HepG2 (cell line): ENCODE measurements around the gene ZFYVE26. TPM values are rescaled to one million over a fixed set of nuclear protein-coding genes. Genes with fewer than 3 reads are reported as not detected.

ENCODE experiments used
- AHR ChIP-seq: IDR thresholded peaks from 2 replicates; pipeline ENCODE4 v1.6.1; 2018; ENCODE audit warnings: missing genetic modification reagents, missing compliant biosample characterization
- FLYWCH1 ChIP-seq: sonication (generic); formaldehyde crosslinking; IDR thresholded peaks from 2 replicates; pipeline ENCODE4 v1.8.1; 2023; ENCODE audit warnings: mild to moderate bottlenecking, missing genetic modification reagents
- HDAC2 ChIP-seq: sonication (generic); formaldehyde crosslinking; IDR thresholded peaks from 2 replicates; pipeline ENCODE4 v1.4.0; 2020; ENCODE audit warnings: missing genetic modification reagents
- JUND ChIP-seq: sonication (generic); formaldehyde crosslinking; IDR thresholded peaks from 2 replicates; pipeline ENCODE4 v1.8.0; 2022; ENCODE audit warnings: mild to moderate bottlenecking, missing genetic modification reagents
- KAT7 ChIP-seq: IDR thresholded peaks from 2 replicates; pipeline ENCODE4 v1.6.1; 2018; ENCODE audit warnings: borderline replicate concordance, missing compliant biosample characterization
- KDM2A ChIP-seq: sonication (generic); formaldehyde crosslinking; IDR thresholded peaks from 2 replicates; pipeline ENCODE4 v1.4.0; 2020; ENCODE audit warnings: low read depth, missing genetic modification reagents, borderline replicate concordance
- MBD4 ChIP-seq: IDR thresholded peaks from 2 replicates; pipeline ENCODE4 v1.6.1; 2012; ENCODE audit warnings: low read length, inconsistent platforms, borderline replicate concordance
- NR2F6 ChIP-seq, 2 experiments: IDR thresholded peaks; 2 replicates each; pipeline ENCODE4 v1.6.1; 2016; ENCODE audit warnings: antibody characterized with exemption in 1 of 2, mild to moderate bottlenecking in 1 of 2
- PAF1 ChIP-seq: IDR thresholded peaks from 2 replicates; pipeline ENCODE4 v1.6.1; 2016; ENCODE audit warnings: missing genetic modification reagents, missing compliant biosample characterization
- PHB2 ChIP-seq: fragments of 450-650 bp; IDR thresholded peaks from 2 replicates; pipeline ENCODE4 v1.6.1; 2018; ENCODE audit not compliant: partially characterized antibody
- RXRA ChIP-seq: sonication (generic); formaldehyde crosslinking; IDR thresholded peaks from 2 replicates; pipeline ENCODE4 v1.5.1; 2020; ENCODE audit warnings: missing genetic modification reagents
- U2AF2 ChIP-seq: fragments of 200-400 bp; formaldehyde crosslinking; IDR thresholded peaks from 2 replicates; pipeline ENCODE4 v1.6.1; 2017; ENCODE audit warnings: low read depth, mild to moderate bottlenecking, low read length
- ZMYM2 ChIP-seq: sonication (generic); formaldehyde crosslinking; IDR thresholded peaks from 2 replicates; pipeline ENCODE4 v1.8.0; 2022; ENCODE audit warnings: mild to moderate bottlenecking, missing genetic modification reagents
- ZNF136 ChIP-seq: sonication (generic); formaldehyde crosslinking; IDR thresholded peaks from 2 replicates; pipeline ENCODE4 v1.8.1; 2022; ENCODE audit warnings: low read depth, mild to moderate bottlenecking, moderate library complexity, missing genetic modification reagents
- ZNF264 ChIP-seq: sonication (generic); formaldehyde crosslinking; IDR thresholded peaks from 2 replicates; pipeline ENCODE4 v1.4.0; 2020; ENCODE audit warnings: missing genetic modification reagents
- ZNF317 ChIP-seq: sonication (generic); formaldehyde crosslinking; IDR thresholded peaks from 2 replicates; pipeline ENCODE4 v1.5.0; 2020; ENCODE audit warnings: mild to moderate bottlenecking, missing genetic modification reagents
- ZNF570 ChIP-seq: sonication (generic); formaldehyde crosslinking; IDR thresholded peaks from 2 replicates; pipeline ENCODE4 v1.4.0; 2020; ENCODE audit warnings: mild to moderate bottlenecking, missing genetic modification reagents, borderline replicate concordance
- ZNF788 ChIP-seq: sonication (generic); formaldehyde crosslinking; IDR thresholded peaks from 2 replicates; pipeline ENCODE4 v1.5.0; 2020; ENCODE audit warnings: mild to moderate bottlenecking, missing genetic modification reagents, borderline replicate concordance
- polyA plus RNA-seq, 8 experiments: library from polyadenylated mRNA; depleted of rRNA in 3 of 8; stranded (reverse) in 7 of 8; unstranded in 1 of 8; fragments of >200 nt; fragmentation: Illumina TruSeq in 4 of 8; extraction: Trizol in 4 of 8; gene quantifications; 2 replicates each; pipeline versions ENCODE4 v1.2.1 to v1.2.3, GENCODE V29; 2011 to 2016; ENCODE audit warnings: low read depth in 4 of 8, missing spikeins in 1 of 8, mixed read lengths in 1 of 8; ENCODE audit not compliant: insufficient read depth in 1 of 8
- total RNA-seq, 5 experiments: library from RNA; depleted of rRNA; stranded (reverse); fragments of >200 nt; fragmentation: Illumina TruSeq; extraction: Trizol; gene quantifications; 2 replicates each; pipeline ENCODE4 v1.2.3, GENCODE V29; 2016; ENCODE audit warnings: low read depth in 1 of 5
- TF ChIP-seq, protein P1 (sequence below): sonication (generic); formaldehyde crosslinking; IDR thresholded peaks from 2 replicates; pipeline ENCODE4 v1.5.1; 2020; ENCODE audit warnings: missing genetic modification reagents, mild to moderate bottlenecking, borderline replicate concordance
- TF ChIP-seq, protein P2 (sequence below): IDR thresholded peaks from 2 replicates; pipeline ENCODE4 v1.6.1; 2012; ENCODE audit warnings: inconsistent platforms
- TF ChIP-seq, protein P3 (sequence below): sonication (generic); formaldehyde crosslinking; IDR thresholded peaks from 2 replicates; pipeline ENCODE4 v1.4.0; 2020; ENCODE audit warnings: missing genetic modification reagents
- TF ChIP-seq, protein P4 (sequence below): sonication (generic); formaldehyde crosslinking; IDR thresholded peaks from 2 replicates; pipeline ENCODE4 v1.5.1; 2020; ENCODE audit warnings: mild to moderate bottlenecking, missing genetic modification reagents, moderate library complexity

The ZFYVE26 gene
- total and polyA plus RNA-seq, 2 of the 13 experiments (the other 11 are each of a cell fraction or from before 2014, with no cell fraction given), result 13.6 to 16.4 TPM

DNA sequence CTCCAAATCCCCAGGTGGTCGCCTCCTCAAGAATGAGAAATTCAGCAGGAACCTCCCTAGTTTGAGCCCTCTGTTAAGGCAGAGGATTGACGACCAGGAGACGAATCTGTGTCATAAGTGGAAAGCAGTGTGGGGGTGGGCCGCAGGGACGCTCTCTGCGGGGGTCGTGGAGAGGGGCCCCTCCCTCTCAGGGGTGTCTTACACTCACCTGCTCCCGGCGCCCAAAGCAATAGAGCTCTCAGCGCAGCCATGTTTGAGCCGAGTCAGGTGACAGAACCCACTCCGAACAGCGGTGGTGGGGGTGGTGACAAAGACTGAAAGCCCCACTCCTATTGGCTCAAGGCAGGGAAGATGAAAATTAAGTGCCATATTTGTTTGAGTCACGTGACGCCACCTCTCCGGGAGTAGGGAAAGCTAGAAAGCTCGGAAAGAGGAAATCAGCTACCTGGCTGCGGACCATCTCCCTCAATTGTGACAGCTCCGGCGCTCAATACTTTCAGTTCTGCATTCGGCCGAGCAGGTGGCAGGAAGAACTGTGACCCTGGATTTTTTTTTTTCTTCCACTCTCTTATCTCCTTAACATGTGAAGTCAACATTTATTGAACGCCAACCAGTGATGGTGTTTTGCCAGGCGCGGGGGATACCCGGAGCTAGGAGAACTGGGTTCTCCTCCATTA is at the start of gene ZFYVE26 (continued):
- TF ChIP-seq, protein P1, sequence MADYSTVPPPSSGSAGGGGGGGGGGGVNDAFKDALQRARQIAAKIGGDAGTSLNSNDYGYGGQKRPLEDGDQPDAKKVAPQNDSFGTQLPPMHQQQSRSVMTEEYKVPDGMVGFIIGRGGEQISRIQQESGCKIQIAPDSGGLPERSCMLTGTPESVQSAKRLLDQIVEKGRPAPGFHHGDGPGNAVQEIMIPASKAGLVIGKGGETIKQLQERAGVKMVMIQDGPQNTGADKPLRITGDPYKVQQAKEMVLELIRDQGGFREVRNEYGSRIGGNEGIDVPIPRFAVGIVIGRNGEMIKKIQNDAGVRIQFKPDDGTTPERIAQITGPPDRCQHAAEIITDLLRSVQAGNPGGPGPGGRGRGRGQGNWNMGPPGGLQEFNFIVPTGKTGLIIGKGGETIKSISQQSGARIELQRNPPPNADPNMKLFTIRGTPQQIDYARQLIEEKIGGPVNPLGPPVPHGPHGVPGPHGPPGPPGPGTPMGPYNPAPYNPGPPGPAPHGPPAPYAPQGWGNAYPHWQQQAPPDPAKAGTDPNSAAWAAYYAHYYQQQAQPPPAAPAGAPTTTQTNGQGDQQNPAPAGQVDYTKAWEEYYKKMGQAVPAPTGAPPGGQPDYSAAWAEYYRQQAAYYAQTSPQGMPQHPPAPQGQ (CRISPR knock-in tag), result no peak
- no peak for TF ChIP-seq ZNF570 (CRISPR knock-in tag)
- no peak for TF ChIP-seq PHB2
- TF ChIP-seq, protein P2, sequence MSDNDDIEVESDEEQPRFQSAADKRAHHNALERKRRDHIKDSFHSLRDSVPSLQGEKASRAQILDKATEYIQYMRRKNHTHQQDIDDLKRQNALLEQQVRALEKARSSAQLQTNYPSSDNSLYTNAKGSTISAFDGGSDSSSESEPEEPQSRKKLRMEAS, result peak; percentile 59
- TF ChIP-seq ZMYM2, result no peak
- no peak for TF ChIP-seq JUND
- 0 out of 2 replicates have a peak, but pooled peaks have one; percentile 24 for TF ChIP-seq ZNF317 (CRISPR knock-in tag)
- peak; percentile 23; the same call in 1 of the 2 replicates for TF ChIP-seq AHR
- TF ChIP-seq, protein P3, sequence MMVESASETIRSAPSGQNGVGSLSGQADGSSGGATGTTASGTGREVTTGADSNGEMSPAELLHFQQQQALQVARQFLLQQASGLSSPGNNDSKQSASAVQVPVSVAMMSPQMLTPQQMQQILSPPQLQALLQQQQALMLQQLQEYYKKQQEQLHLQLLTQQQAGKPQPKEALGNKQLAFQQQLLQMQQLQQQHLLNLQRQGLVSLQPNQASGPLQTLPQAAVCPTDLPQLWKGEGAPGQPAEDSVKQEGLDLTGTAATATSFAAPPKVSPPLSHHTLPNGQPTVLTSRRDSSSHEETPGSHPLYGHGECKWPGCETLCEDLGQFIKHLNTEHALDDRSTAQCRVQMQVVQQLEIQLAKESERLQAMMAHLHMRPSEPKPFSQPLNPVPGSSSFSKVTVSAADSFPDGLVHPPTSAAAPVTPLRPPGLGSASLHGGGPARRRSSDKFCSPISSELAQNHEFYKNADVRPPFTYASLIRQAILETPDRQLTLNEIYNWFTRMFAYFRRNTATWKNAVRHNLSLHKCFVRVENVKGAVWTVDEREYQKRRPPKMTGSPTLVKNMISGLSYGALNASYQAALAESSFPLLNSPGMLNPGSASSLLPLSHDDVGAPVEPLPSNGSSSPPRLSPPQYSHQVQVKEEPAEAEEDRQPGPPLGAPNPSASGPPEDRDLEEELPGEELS (CRISPR knock-in tag), result peak; percentile 34; the same call in 1 of the 2 replicates
- no peak for TF ChIP-seq KDM2A (CRISPR knock-in tag)
- 0 out of 2 replicates have a peak, but pooled peaks have one; percentile 37 for TF ChIP-seq RXRA (CRISPR knock-in tag)
- no peak for TF ChIP-seq MBD4
- no peak for TF ChIP-seq KAT7 (CRISPR knock-in tag)
- peak; percentile 62; the same call in 1 of the 2 replicates for TF ChIP-seq HDAC2 (CRISPR knock-in tag)
- no peak for TF ChIP-seq ZNF136 (CRISPR knock-in tag)
- 0 out of 2 replicates have a peak, but pooled peaks have one; percentile 19 for TF ChIP-seq ZNF264
- no peak for TF ChIP-seq PAF1 (CRISPR knock-in tag)
- no peak; the same call in 1 of the 2 replicates for TF ChIP-seq ZNF788
- no peak for TF ChIP-seq FLYWCH1 (CRISPR knock-in tag)
- TF ChIP-seq, protein P4, sequence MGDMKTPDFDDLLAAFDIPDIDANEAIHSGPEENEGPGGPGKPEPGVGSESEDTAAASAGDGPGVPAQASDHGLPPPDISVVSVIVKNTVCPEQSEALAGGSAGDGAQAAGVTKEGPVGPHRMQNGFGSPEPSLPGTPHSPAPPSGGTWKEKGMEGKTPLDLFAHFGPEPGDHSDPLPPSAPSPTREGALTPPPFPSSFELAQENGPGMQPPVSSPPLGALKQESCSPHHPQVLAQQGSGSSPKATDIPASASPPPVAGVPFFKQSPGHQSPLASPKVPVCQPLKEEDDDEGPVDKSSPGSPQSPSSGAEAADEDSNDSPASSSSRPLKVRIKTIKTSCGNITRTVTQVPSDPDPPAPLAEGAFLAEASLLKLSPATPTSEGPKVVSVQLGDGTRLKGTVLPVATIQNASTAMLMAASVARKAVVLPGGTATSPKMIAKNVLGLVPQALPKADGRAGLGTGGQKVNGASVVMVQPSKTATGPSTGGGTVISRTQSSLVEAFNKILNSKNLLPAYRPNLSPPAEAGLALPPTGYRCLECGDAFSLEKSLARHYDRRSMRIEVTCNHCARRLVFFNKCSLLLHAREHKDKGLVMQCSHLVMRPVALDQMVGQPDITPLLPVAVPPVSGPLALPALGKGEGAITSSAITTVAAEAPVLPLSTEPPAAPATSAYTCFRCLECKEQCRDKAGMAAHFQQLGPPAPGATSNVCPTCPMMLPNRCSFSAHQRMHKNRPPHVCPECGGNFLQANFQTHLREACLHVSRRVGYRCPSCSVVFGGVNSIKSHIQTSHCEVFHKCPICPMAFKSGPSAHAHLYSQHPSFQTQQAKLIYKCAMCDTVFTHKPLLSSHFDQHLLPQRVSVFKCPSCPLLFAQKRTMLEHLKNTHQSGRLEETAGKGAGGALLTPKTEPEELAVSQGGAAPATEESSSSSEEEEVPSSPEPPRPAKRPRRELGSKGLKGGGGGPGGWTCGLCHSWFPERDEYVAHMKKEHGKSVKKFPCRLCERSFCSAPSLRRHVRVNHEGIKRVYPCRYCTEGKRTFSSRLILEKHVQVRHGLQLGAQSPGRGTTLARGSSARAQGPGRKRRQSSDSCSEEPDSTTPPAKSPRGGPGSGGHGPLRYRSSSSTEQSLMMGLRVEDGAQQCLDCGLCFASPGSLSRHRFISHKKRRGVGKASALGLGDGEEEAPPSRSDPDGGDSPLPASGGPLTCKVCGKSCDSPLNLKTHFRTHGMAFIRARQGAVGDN (CRISPR knock-in tag), result peak; percentile 51
- TF ChIP-seq U2AF2, result no peak
- 0 out of 2 replicates have a peak, but pooled peaks have one; percentile 16 for TF ChIP-seq NR2F6 (IDR thresholded peaks at IDR 0.05)
- TF ChIP-seq NR2F6 (CRISPR knock-in tag; IDR thresholded peaks at IDR 0.05), result peak; percentile 24; the same call in 1 of the 2 replicates
